SK-N-SH treated with all-trans-retinoic acid at 6 μM for 48 hours (cell line): ENCODE data around the gene PRKG1.

ENCODE experiments used
- ATAC-seq: fragments of 200-7000 bp; cut with Tn5 transposase; 3 replicates; pipeline ENCODE4 v1.9.1; 2020; ENCODE audit warnings: mild to moderate bottlenecking, moderate library complexity
- ARNTL ChIP-seq: fragments of 450-650 bp; formaldehyde crosslinking; IDR thresholded peaks from 2 replicates; pipeline ENCODE4 v1.5.0; 2020; ENCODE audit warnings: low read depth, mild to moderate bottlenecking, moderate library complexity, borderline replicate concordance
- BACH2 ChIP-seq: fragments of 250-450 bp; sonication (Bioruptor Pico); IDR thresholded peaks from 2 replicates; pipeline ENCODE4 v1.9.0; 2021; ENCODE audit warnings: mild to moderate bottlenecking, borderline replicate concordance
- CSDC2 ChIP-seq: fragments of 250-450 bp; sonication (Bioruptor Pico); IDR thresholded peaks from 2 replicates; pipeline ENCODE4 v1.5.0; 2020; ENCODE audit warnings: mild to moderate bottlenecking, moderate library complexity
- ESRRG ChIP-seq: fragments of 250-450 bp; sonication (Bioruptor Pico); IDR thresholded peaks from 2 replicates; pipeline ENCODE4 v1.6.1; 2021; ENCODE audit warnings: mild to moderate bottlenecking
- GLIS3 ChIP-seq: fragments of 250-450 bp; sonication (Bioruptor Pico); IDR thresholded peaks from 2 replicates; pipeline ENCODE4 v1.5.0; 2020; ENCODE audit warnings: mild to moderate bottlenecking, moderate library complexity
- ISL1 ChIP-seq: fragments of 250-450 bp; sonication (Bioruptor Pico); IDR thresholded peaks from 2 replicates; pipeline ENCODE4 v2.1.2; 2022; ENCODE audit warnings: mild to moderate bottlenecking, moderate library complexity
- OSR1 ChIP-seq: fragments of 250-450 bp; sonication (Bioruptor Pico); IDR thresholded peaks from 2 replicates; pipeline ENCODE4 v1.8.0; 2022; ENCODE audit warnings: moderate library complexity, mild to moderate bottlenecking, inconsistent platforms
- PPARA ChIP-seq: fragments of 250-450 bp; sonication (Bioruptor Pico); IDR thresholded peaks from 2 replicates; pipeline ENCODE4 v1.5.0; 2020; ENCODE audit warnings: mild to moderate bottlenecking, borderline replicate concordance
- RARB ChIP-seq: fragments of 250-450 bp; sonication (Bioruptor Pico); IDR thresholded peaks from 2 replicates; pipeline ENCODE4 v1.8.0; 2021; ENCODE audit warnings: mild to moderate bottlenecking, moderate library complexity
- SNAI2 ChIP-seq: fragments of 250-450 bp; sonication (Bioruptor Pico); IDR thresholded peaks from 2 replicates; pipeline ENCODE4 v1.5.0; 2020; ENCODE audit warnings: mild to moderate bottlenecking, moderate library complexity
- TCF4 ChIP-seq: fragments of 250-450 bp; sonication (Bioruptor Pico); IDR thresholded peaks from 2 replicates; pipeline ENCODE4 v1.8.0; 2021; ENCODE audit warnings: mild to moderate bottlenecking, moderate library complexity, borderline replicate concordance
- ZC3H10 ChIP-seq: fragments of 250-450 bp; sonication (Bioruptor Pico); IDR thresholded peaks from 2 replicates; pipeline ENCODE4 v1.5.1; 2021; ENCODE audit warnings: mild to moderate bottlenecking, moderate library complexity
- ZFP3 ChIP-seq: fragments of 250-450 bp; sonication (Bioruptor Pico); IDR thresholded peaks from 2 replicates; pipeline ENCODE4 v1.5.0; 2020; ENCODE audit warnings: mild to moderate bottlenecking, moderate library complexity
- ZFP30 ChIP-seq: fragments of 450-650 bp; formaldehyde crosslinking; IDR thresholded peaks from 2 replicates; pipeline ENCODE4 v1.5.0; 2022; ENCODE audit warnings: mild to moderate bottlenecking, moderate library complexity
- ZNF565 ChIP-seq: fragments of 450-650 bp; formaldehyde crosslinking; conservative IDR thresholded peaks from 2 replicates; pipeline ENCODE4 v1.5.0; 2020; ENCODE audit warnings: low read depth, mild to moderate bottlenecking, moderate library complexity
- ZNF70 ChIP-seq: fragments of 450-650 bp; formaldehyde crosslinking; IDR thresholded peaks from 2 replicates; pipeline ENCODE4 v1.5.0; 2020; ENCODE audit warnings: mild to moderate bottlenecking, moderate library complexity
- ZNF8 ChIP-seq: fragments of 450-650 bp; formaldehyde crosslinking; IDR thresholded peaks from 2 replicates; pipeline ENCODE4 v1.5.0; 2020; ENCODE audit warnings: mild to moderate bottlenecking, moderate library complexity
- TF ChIP-seq, protein P1 (sequence below): fragments of 250-450 bp; sonication (Bioruptor Pico); IDR thresholded peaks from 2 replicates; pipeline ENCODE4 v1.5.1; 2020; ENCODE audit warnings: low read depth, mild to moderate bottlenecking, moderate library complexity
- TF ChIP-seq, protein P2 (sequence below): fragments of 250-450 bp; sonication (Bioruptor Pico); IDR thresholded peaks from 2 replicates; pipeline ENCODE4 v1.5.1; 2021; ENCODE audit warnings: mild to moderate bottlenecking, moderate library complexity
- TF ChIP-seq, protein P3 (sequence below): fragments of 250-450 bp; sonication (Bioruptor Pico); IDR thresholded peaks from 2 replicates; pipeline ENCODE4 v1.8.0; 2020; ENCODE audit warnings: mild to moderate bottlenecking, moderate library complexity, borderline replicate concordance
- TF ChIP-seq, protein P4 (sequence below): fragments of 250-450 bp; sonication (Bioruptor Pico); IDR thresholded peaks from 2 replicates; pipeline ENCODE4 v1.8.0; 2021; ENCODE audit warnings: low read depth, mild to moderate bottlenecking, moderate library complexity, borderline replicate concordance
- TF ChIP-seq, protein P5 (sequence below): fragments of 250-450 bp; sonication (Bioruptor Pico); IDR thresholded peaks from 2 replicates; pipeline ENCODE4 v1.5.0; 2020; ENCODE audit warnings: mild to moderate bottlenecking, moderate library complexity

The PRKG1 gene

DNA sequence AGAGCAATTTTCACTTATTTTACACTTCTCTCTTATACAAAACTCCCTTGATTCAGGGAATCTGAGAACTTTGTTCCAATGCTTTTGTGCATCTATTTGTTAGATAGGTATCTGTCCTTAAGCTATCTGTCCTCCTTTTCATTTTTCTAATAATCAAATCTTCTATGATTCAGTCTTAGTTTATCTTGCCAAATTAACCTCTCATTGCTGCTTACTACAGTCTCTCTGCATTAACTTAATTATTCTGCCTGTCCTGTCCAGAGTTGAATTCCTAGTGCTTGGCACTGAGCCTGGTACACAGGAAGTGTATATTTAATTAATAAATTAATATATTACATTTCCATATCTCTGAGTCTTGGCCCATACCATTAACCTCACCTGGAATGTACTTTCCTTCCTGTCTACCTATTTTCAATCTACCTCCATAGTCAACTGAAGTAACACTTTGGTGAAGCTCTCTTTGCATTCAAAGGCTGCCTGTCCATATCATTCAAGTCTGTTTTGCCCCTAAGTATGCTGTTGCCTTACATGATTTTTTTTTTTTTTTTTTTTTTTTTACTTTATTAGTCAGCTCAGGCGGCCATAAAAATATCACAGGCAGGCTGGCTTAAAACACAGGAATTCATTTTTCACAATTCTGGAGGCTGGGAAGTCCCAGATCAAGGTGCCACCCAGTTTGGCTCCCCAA, 691.1 kb downstream of the PRKG1 start:
- TF ChIP-seq SNAI2 (CRISPR knock-in tag) (0 out of 2 replicates have a peak, but pooled peaks have one; percentile 31), ZC3H10 (CRISPR knock-in tag) (0 out of 2 replicates have a peak, but pooled peaks have one; percentile 58), ZNF8 (CRISPR knock-in tag) (no peak), ZNF70 (CRISPR knock-in tag) (peak; percentile 93), ISL1 (CRISPR knock-in tag) (peak; percentile 93), CSDC2 (CRISPR knock-in tag) (no peak), OSR1 (CRISPR knock-in tag) (no peak), RARB (CRISPR knock-in tag) (no peak)
- TF ChIP-seq, protein P1, sequence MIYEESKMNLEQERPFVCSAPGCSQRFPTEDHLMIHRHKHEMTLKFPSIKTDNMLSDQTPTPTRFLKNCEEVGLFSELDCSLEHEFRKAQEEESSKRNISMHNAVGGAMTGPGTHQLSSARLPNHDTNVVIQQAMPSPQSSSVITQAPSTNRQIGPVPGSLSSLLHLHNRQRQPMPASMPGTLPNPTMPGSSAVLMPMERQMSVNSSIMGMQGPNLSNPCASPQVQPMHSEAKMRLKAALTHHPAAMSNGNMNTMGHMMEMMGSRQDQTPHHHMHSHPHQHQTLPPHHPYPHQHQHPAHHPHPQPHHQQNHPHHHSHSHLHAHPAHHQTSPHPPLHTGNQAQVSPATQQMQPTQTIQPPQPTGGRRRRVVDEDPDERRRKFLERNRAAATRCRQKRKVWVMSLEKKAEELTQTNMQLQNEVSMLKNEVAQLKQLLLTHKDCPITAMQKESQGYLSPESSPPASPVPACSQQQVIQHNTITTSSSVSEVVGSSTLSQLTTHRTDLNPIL (CRISPR knock-in tag) = peak; percentile 76
- TF ChIP-seq, protein P2, sequence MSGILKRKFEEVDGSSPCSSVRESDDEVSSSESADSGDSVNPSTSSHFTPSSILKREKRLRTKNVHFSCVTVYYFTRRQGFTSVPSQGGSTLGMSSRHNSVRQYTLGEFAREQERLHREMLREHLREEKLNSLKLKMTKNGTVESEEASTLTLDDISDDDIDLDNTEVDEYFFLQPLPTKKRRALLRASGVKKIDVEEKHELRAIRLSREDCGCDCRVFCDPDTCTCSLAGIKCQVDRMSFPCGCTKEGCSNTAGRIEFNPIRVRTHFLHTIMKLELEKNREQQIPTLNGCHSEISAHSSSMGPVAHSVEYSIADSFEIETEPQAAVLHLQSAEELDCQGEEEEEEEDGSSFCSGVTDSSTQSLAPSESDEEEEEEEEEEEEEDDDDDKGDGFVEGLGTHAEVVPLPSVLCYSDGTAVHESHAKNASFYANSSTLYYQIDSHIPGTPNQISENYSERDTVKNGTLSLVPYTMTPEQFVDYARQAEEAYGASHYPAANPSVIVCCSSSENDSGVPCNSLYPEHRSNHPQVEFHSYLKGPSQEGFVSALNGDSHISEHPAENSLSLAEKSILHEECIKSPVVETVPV = peak; percentile 86
- TF ChIP-seq, protein P3, sequence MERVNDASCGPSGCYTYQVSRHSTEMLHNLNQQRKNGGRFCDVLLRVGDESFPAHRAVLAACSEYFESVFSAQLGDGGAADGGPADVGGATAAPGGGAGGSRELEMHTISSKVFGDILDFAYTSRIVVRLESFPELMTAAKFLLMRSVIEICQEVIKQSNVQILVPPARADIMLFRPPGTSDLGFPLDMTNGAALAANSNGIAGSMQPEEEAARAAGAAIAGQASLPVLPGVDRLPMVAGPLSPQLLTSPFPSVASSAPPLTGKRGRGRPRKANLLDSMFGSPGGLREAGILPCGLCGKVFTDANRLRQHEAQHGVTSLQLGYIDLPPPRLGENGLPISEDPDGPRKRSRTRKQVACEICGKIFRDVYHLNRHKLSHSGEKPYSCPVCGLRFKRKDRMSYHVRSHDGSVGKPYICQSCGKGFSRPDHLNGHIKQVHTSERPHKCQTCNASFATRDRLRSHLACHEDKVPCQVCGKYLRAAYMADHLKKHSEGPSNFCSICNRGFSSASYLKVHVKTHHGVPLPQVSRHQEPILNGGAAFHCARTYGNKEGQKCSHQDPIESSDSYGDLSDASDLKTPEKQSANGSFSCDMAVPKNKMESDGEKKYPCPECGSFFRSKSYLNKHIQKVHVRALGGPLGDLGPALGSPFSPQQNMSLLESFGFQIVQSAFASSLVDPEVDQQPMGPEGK (CRISPR knock-in tag) = peak; percentile 92
- peak; percentile 78 for ATAC-seq

DNA sequence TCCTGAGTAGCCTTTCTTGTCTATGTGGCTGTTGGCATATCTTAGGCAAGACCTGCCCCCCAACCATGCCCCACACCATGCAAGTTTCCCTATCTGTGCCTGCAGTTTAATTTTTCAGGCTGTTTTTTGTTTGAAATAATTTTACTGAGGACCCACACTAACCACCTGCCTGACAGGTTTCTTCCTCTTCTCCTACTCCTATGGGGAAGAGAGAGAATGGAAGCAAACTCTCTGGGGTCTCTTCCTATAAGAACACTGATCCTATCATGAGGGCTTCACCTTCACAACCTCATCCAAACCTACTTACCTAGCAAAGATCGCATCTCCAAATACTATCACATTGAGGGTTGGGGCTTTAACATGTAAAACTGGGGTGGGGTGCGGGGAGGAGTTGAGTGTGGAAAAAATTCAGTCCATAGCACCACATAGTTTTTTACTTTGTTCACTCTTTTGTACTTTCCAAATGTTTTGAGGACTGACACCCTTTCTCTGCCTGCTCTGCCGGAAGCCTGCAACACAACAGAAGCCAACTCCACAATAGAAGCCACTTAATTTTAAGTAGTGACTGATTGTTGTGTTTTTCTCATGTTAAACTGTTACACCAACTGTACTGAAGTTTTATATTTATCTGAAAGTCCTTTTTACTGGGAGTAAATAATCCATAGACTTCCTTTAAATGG, 692.3 kb downstream of the PRKG1 start:
- TF ChIP-seq OSR1 (CRISPR knock-in tag) (no peak), ZFP30 (CRISPR knock-in tag) (no peak), SNAI2 (CRISPR knock-in tag) (no peak), RARB (CRISPR knock-in tag) (no peak), BACH2 (CRISPR knock-in tag) (no peak), TCF4 (CRISPR knock-in tag) (no peak), ZC3H10 (CRISPR knock-in tag) (no peak), ZNF8 (CRISPR knock-in tag) (no peak), ESRRG (CRISPR knock-in tag) (no peak), PPARA (CRISPR knock-in tag) (no peak)
- TF ChIP-seq, protein P4, sequence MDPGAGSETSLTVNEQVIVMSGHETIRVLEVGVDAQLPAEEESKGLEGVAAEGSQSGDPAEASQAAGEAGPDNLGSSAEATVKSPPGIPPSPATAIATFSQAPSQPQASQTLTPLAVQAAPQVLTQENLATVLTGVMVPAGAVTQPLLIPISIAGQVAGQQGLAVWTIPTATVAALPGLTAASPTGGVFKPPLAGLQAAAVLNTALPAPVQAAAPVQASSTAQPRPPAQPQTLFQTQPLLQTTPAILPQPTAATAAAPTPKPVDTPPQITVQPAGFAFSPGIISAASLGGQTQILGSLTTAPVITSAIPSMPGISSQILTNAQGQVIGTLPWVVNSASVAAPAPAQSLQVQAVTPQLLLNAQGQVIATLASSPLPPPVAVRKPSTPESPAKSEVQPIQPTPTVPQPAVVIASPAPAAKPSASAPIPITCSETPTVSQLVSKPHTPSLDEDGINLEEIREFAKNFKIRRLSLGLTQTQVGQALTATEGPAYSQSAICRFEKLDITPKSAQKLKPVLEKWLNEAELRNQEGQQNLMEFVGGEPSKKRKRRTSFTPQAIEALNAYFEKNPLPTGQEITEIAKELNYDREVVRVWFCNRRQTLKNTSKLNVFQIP (CRISPR knock-in tag) = no peak
- TF ChIP-seq, protein P3 (CRISPR knock-in tag) = no peak

DNA sequence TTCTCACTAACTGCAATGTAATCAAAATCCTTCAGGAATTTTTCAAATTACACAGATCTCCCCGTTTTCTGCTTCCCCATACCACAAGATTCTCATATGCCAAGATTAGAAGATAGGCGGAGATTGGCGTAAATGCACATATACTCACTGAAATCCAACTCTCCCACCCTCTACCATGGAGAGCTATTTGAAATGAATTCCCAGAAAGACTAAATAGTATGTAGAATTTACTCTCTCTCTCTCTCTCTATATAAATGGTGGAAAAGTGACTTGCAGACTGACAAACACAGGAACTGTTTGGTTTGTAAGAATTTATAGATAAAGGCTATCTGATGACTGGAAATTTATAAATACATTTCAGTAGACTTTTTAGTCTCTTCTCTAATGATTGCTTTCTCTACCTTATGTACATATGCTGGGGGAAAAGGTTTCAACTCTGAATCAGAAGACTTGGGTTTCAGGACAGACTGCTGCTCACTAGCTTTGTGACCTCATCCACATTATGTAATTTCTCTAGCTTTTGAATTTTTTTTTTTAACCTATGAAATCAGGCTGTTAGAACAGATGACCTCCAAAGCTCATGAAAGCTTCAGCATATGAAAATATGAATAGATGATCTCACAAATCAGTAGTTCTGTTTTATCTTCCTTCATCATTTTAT, 692.9 kb downstream of the PRKG1 start:
- no peak for ATAC-seq
- TF ChIP-seq ZFP30 (CRISPR knock-in tag) (no peak), ZFP3 (CRISPR knock-in tag) (no peak), BACH2 (CRISPR knock-in tag) (no peak), ARNTL (CRISPR knock-in tag) (no peak), GLIS3 (no peak), TCF4 (CRISPR knock-in tag) (no peak), ZNF70 (CRISPR knock-in tag) (no peak), CSDC2 (CRISPR knock-in tag) (no peak), ISL1 (CRISPR knock-in tag) (no peak), ZNF8 (CRISPR knock-in tag) (no peak), PPARA (CRISPR knock-in tag) (no peak), ZNF565 (CRISPR knock-in tag) (no peak)
- TF ChIP-seq, protein P1 (CRISPR knock-in tag) = no peak
- TF ChIP-seq, protein P5, sequence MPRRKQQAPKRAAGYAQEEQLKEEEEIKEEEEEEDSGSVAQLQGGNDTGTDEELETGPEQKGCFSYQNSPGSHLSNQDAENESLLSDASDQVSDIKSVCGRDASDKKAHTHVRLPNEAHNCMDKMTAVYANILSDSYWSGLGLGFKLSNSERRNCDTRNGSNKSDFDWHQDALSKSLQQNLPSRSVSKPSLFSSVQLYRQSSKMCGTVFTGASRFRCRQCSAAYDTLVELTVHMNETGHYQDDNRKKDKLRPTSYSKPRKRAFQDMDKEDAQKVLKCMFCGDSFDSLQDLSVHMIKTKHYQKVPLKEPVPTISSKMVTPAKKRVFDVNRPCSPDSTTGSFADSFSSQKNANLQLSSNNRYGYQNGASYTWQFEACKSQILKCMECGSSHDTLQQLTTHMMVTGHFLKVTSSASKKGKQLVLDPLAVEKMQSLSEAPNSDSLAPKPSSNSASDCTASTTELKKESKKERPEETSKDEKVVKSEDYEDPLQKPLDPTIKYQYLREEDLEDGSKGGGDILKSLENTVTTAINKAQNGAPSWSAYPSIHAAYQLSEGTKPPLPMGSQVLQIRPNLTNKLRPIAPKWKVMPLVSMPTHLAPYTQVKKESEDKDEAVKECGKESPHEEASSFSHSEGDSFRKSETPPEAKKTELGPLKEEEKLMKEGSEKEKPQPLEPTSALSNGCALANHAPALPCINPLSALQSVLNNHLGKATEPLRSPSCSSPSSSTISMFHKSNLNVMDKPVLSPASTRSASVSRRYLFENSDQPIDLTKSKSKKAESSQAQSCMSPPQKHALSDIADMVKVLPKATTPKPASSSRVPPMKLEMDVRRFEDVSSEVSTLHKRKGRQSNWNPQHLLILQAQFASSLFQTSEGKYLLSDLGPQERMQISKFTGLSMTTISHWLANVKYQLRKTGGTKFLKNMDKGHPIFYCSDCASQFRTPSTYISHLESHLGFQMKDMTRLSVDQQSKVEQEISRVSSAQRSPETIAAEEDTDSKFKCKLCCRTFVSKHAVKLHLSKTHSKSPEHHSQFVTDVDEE (CRISPR knock-in tag) = no peak

More for the DNA sequence above, 692.3 kb downstream of the PRKG1 start:
- no peak for ATAC-seq
